ENCODE results near the gene C20orf141.
"Not testable (repeated sequence)": the region's sequence is repeated elsewhere in the genome, so short reads cannot be mapped to it uniquely, and the experiment has no call there.

The C20orf141 gene

DNA sequence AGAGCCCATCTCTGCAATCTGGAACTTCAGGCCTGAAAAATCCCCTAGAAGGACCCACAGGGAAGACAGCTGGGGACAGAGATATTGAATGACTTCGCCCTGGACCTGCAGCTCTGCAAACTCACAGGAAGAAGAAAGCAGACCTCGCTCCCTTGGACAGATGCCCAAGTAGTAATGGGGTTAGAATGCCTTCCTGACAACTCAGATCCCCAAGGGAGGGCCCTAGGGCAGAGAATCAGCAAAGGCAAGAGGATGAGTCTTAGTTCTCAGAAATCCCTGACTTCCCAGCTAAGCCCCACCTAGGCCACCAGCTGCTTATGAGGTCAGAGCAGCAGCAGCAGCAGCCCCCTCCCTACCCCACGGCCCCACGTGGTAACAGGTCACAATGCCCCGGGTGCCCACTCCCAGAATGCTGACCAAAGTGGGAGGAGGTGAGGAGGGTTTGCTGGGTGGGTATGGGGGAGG is at the start of gene C20orf141:
TSS of gene C20orf141 (plus strand) at position 401 of the 465 bp plus-strand sequence. CDS start 198 bp downstream, outside the sequence.
- no peak for DNase-seq (ENCODE audit: low read depth)

DNA sequence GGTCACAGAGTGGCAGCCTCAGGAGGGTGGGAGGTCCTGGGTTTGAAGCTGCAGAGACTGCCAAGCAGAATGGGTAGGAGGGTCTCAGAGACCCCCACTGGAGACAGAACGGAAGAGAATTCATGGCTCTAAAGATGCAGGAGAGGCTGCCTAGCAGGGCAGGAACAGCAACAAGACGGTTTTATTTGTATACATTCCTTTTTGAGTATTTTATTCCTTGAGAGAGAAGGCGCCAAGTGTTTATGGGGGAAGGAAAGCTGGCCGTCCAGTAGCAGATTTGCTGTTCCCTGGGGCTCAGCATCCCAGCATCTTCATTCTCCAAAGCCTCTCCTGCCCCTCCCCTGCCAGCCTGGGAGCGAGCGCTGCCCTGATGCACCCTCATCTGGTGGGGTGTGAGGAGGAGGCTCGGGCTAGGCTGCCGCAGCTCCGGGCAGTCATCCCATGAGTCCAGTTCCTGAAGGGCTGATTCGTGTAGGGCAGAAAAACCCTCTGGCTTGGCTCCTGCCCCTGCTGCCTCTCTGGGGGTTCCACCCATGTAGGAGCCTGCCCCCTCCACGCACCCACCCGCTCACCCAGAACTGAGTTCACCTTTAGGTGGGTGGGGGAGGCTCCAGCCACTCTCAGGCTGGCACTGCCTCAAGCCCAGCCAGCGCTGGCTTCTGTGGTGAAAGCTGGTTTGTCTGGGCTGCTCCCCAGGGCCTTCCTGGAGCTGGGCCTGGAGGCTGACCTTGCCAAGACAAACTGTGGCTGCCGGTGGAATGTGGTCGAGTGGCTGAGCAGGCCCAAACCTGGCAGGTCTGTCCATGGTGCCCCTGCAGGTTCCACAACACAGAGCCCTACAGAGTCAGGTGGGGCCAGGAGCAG is 46.8 kb upstream of the C20orf141 start:
- DNase-seq (ENCODE audit: low read depth), result no peak

GRCh38 chr20:2768632-2769015 is 46.2 kb upstream of the C20orf141 start:
- no peak for DNase-seq (ENCODE audit: low read depth)

DNA sequence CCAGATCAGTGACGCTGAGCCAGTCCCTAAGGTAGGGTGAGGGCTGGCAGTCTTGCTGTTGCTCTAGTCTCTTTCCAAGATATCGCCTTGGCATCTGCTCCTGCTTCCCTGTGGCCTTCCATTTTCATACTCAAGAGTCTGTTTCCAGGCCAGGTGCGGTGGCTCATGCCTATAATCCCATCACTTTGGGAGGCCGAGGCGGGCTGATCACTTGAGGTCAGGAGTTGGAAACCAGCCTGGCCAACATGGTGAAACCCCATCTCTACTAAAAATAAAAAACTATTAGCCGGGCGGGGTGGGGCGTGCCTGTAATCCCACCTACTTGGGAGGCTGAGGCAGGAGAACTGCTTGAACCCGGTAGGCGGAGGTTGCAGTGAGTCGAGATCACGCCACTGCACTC is 44.7 kb upstream of the C20orf141 start:
- not testable (repeated sequence) for DNase-seq (ENCODE audit: low read depth)

DNA sequence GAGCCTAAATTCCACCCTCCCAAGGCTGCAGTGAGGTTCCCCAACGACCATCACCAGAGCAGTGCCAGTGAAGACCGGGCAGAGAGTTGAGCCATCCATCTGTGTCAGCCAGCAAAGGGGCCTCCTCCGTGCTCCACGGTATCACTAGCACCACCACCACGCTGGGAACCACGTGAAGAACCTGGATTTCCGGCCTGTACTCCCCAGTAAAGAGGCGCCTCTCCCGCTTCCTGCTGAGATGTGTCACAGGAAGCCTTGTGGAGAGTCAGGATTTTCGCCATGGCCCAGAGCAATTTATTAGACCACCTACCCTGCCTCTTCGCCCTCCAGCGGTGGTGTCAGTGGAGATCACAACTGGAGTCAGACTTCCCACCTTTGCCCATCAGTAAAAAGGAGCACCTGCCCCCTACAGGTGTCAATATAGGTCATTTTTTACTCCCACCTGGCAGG is 43.1 kb upstream of the C20orf141 start:
- DNase-seq (ENCODE audit: low read depth), result no peak

- DNase-seq (ENCODE audit: low read depth), result no peak
Observed at GRCh38 chr20:2773812-2774211, 41.0 kb upstream of the C20orf141 start.

- no peak for DNase-seq (ENCODE audit: low read depth)
Observed at GRCh38 chr20:2775139-2775538, 39.6 kb upstream of the C20orf141 start.

DNA sequence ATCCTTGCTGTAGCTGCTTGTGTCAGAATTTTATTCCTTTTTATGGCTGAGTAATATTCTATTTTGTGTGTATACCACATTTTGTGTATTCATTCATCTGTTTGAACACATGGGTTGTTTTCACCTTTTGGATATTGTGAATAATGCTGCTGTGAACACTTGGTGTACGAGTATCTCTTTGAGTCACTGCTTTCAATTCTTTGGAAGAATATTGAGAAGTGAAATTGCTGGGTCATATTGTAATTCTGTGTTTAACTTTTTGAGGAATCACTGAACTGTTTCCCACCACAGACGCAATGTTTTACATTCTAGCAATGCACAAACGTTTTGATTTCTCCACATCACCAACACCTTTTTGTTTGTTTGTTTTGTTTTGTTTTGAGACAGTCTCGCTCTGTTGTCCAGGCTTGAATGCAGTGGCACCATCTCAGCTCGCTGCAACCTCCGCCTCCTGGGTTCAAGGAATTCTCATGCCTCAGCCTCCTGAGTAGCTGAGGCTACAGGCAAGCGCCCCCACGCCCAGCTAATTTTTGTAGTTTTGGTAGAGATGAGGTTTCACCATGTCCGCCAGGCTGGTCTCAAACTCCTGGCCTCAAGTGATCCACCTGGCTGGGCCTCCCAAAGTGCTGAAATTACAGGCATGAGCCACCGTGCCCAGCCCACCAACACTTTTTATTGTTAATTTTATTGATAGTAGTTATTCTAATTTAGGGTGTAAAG is 36.0 kb upstream of the C20orf141 start:
- no peak for DNase-seq (ENCODE audit: low read depth)

- no peak for DNase-seq (ENCODE audit: low read depth)
Observed at GRCh38 chr20:2780948-2781347, 33.8 kb upstream of the C20orf141 start.

- no peak for DNase-seq (ENCODE audit: low read depth)
Observed at GRCh38 chr20:2783908-2784566, 30.8 kb upstream of the C20orf141 start.

DNA sequence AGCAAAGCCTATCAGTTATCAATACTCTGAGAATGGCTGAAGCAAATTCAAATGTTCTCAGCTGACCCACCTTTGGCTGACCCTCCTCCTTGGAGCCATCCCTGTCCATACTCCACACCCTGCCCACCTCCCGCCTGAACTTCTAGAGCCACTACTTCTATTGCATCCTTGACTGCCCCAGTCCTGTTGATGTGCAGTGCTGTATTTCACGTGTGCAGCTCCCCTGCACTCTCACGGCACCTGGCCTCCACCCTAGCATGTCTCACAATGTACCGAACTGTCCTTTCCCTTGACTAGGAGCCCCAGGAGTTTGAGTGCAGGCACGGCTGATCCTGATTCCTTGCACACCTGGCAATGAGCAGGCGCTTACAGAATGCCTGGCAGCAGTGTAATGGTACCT is 21.3 kb upstream of the C20orf141 start:
- no peak for DNase-seq (ENCODE audit: low read depth)

- no peak for DNase-seq (ENCODE audit: low read depth)
Observed at GRCh38 chr20:2794202-2794748, 20.5 kb upstream of the C20orf141 start.

GRCh38 chr20:2794866-2795447 is 19.8 kb upstream of the C20orf141 start:
- no peak for DNase-seq (ENCODE audit: low read depth)

- DNase-seq (ENCODE audit: low read depth), result no peak
Observed at GRCh38 chr20:2795451-2795850, 19.3 kb upstream of the C20orf141 start.

DNA sequence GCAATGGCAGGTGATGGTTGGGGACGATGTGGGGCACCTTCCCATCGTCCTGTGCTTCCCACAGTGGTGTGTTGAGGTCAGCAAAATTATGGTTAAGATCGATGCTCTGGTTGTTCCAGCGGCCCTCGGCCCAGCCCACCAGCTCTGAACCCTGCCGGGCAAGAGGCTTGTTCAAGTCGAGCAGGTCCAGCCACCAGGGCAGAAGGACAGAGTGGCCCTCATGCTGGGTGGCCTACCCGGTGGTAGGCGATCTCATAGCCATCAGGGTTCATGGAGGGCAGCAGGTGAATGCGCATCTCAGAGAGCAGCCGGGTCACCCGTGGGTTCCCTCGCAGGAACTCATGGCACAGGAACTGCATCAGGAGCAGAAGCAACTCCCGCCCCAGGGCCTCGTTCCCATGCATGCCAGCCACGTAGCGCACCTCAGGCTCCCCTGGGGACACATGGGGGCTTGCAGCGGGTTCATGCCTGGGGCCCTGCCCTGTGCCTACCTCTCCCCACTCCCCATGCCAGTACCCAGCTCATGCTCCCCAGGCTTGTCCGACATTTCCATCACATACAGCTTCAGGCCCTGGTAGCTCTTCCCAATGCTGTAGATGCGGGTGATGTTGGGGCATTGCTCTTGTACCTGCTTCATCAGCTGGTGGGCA is 18.7 kb upstream of the C20orf141 start:
- DNase-seq (ENCODE audit: low read depth), result no peak

DNA sequence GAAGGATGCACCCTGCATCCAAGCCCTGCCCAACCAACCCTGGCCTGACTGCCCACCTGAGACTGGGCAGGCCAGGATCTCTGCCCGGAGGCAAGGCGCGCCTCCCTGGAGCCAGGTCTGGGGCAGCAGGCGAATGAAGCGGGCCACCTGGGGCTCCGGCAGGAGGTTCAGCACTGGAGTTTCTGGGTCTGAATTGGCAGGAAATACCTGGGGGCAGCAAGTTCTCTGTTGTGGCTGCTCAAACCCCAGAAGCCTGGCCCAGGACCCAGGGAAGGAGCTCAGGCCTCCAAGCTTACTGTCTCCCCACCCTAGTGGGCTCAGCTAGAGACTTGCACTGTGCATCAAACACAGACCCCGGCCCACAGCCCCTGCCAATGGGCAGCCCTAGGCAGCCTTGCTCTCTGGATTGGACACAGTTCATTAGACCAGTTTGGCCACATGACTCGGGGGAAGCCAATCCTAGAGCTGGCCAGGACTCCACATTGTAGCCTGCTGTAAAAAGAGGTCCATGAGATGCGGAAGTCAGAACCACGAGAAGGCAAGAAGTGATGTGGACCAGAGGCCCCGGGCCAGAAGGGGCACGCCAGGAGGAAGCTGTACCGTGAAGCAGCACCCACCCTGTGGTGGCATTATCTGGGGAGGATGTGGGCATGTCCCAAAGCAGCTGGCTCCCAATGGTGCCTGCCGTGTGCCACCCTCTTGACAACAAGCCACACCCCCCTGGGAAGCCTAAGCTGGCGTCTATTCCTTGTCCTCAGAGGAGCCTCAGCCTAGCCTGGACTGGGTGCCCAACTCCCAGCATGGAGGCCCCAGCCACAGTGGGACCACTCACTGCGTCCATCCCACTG is 17.4 kb upstream of the C20orf141 start:
- no peak for DNase-seq (ENCODE audit: low read depth)

DNA sequence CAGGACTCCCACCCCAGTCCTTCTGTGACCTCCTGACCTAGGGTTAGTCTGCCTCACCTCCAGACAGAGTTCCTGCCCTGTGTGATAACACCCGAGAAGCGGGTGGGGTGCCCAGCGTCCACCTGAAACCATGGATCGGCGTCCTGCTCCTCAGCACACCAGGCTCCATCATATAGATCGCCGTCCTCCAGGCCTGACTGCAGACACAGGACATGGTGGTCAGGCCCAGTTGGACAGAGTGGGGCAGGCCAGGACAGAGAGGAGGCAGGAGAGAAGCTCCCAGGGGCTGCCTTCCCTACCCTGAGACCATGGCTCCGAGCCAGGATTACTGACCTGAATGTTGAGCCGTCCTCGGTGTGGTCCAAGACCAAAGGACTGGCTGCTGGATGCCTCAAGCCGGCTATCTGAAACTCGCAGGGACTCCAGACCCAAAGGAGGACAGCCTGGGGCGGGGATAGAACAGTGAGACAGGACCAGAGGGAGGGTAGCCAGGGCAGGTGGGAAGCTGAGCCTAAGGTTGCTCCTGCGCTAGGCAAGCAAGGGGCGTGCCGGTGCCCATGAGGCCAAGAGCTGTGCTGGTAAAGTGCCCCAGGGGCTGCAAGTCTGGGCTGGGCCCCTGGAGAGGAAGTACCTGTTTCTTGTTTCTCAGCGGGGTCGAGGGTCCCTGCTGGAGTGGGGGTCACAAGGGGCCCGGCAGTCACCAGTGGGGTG is 16.5 kb upstream of the C20orf141 start:
- DNase-seq (ENCODE audit: low read depth), result no peak

DNA sequence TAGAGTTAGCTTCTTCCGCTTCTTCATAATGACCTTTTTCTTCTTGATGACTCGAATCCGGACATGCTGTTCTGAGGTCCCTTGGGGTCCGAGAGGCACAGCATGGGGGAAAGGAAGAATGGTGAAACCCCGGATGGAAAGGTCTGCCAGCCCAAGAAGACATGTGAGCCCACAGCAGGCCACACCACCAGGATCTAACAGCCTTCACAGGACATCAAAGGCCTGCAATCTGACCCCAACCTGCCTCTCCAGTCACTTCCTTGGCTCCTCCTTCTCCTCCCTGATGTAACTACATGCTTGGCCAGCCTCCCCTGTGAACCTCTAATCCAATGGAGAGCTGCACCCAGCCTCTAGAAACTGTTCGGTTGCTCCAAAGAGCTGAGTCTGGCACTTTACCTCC is 16.0 kb upstream of the C20orf141 start:
- DNase-seq (ENCODE audit: low read depth), result no peak

DNA sequence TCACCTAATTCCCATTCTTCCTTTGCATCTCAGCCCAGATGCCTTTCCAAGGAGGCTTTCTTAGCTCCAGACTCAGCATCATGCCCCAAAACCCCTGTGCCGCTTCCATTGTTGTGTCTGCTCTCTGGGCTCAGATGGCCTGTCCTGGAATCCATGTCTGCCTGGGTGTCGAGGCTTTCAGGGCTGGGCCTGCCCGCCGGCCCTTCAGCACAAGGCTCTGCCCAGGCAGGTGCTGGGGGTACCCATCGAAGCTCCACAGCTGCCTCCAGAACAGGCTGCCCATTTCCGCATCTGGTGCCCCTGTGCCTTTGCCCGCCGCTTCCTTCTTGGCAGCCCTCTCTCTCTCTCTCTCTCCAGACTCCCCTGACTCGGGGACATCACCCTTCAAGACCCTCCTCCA is 15.5 kb upstream of the C20orf141 start:
- DNase-seq (ENCODE audit: low read depth), result no peak
